Esophagus mucosa (tissue), 1 donor: ENCODE measurements around the gene THSD4. TPM values are rescaled to one million over a fixed set of nuclear protein-coding genes. Genes with fewer than 3 reads are reported as not detected.

Experiments used
- ATAC-seq: fragments of 200-7000 bp; cut with Tn5 transposase; one replicate; pipeline ENCODE4 v1.9.1; 2020
- total RNA-seq: library from RNA; stranded (reverse); gene quantifications from one replicate; pipeline ENCODE4 v1.2.4, GENCODE V29; 2023
- donor health status: DM: yes; HTN: yes; CAD: no.

THSD4 gene
- total RNA-seq, 1 donor from 2014 or later: 121 TPM

DNA sequence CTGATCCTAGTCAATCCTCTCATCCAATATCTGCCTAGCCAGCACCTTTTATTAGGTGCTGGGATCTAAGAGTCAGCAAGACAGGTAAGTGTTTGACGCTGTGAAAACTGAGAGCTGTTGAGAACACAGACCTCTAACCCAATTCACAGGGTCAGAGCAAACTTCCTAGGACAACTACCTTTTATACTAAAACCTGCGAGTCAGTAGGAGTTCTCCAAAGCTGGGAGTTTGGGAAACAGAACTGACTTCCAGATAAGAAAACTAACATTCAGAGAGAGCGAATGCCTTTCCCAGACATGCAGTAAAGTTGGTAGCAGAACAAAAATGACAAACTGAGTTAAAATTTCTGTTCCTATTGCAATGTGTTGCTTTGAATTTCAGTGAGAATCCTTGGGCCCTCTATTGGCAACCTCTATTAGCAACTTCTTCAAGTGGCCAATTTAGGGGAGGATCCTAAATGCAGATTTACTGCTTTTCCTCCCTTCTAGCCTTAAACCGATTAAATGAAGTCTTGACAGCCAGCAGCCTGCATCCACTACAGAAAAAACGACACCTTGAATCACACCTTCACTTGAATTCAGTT, 706.4 kb downstream of the THSD4 start:
- no peak for ATAC-seq

DNA sequence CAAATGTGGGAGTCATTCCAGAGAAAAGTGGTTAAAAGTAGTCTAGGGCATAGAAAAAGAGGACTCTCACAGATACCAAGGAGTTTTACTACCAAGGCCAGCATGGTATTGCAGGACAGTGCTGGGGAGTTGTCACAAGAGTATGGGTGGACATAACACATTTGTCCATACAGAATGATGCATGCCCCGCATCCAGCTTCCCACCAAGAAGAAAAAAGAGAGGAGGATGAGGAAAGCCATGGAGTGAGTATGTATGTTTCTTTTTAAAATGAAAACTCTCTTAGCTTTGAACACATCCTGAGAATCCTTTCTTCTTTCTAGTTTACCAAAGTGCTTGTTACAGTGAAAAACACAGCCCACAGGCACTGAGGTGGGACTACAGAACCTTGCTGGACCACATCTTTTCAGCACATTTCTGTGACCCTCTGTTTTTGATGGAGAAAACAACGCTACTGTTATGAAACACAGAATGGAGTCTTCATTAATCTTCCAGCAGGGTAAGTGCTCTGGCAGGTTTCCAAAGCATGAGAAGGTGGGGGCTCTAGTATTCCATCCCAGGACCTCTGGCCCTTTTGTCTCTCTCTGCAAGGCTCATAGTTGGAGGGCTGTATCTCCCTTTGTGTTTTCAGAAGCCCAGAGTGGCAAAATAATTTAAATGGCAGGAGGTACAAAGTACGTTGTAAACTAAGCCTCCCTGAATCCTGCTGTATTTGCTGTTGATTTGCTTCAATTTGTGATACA, 707.8 kb downstream of the THSD4 start:
- ATAC-seq: no peak

DNA sequence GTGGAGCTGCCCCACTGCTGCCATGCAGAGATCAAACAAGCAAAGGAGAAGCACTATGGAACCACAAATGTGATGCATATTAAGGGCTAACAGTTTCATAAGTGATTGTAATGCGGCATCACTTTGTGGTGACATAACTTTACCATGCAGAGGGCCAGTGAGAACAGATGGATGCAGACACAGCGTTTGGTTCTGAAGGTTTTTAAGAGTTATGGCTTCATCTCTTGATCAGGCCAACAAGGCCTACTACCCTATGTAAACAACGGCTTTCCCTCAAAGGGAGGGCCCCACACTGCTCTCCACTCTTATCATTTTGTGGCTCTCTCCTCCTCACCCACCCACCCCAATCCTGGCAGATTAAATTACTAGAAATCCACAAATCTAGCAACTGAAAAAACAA, 708.5 kb downstream of the THSD4 start:
- no peak for ATAC-seq

DNA sequence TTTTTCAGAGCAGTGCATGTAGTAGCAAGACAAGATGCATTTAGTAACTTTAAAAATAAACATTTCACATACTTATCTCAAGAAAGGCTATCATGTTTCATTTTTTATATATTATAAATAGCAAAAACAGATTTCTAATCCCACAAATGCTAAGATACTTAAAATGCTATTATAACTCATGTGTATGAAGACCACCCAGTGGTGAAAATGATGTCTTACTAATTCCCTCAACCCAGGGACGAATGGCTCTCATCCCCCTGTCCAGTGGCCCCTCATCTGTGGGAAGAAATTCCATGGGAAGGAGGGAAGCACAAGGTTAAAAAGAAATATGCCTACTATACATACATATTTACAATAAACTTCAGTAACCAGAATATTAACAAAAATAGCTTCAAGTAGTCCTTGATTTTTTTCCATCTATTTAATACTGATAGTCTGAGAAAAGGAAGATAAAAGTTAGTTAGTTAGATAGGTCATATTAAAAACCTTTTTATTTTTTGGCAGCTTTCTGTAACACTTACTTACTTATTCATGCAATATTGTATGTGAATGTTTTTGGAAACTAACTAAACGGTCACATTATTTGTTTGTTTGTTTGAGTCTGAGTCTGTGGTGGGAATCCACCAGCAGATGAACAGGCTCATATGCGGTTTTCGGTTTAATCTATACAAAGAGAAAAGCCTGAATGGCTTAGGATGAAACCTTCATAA, 709.9 kb downstream of the THSD4 start:
- ATAC-seq: no peak

DNA sequence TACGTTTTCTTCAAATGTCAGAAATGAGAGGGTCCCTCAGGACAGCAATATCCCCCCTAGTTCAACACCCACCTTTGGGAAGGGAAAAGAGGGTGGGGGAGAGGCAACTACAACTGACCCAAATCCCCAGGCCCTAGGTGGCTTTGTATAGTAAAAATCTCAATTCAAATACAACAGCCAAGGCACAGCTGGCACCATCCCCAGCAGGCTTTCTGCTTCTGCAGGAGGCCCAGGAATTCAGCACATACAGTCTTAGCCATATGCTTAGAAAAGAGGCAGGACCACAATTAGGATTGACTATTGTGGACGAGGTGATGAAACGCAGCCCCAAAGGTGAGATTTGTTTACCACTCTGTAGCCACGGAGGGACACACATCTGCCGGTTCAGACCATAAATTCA, 710.9 kb downstream of the THSD4 start:
- ATAC-seq: no peak

GRCh38 chr15:71830981-71831380, 715.7 kb downstream of the THSD4 start:
- ATAC-seq: no peak

Other genes with a start within 250 kb of the THSD4 start
- gene THAP10, start 223.0 kb upstream of the THSD4 start, total RNA-seq: 1.4 TPM
- gene LRRC49, start 222.6 kb upstream of the THSD4 start, total RNA-seq: 2.7 TPM